Glomerular endothelial cell (primary cell): ENCODE results near the gene TMEM151B. TPM values are rescaled to one million over a fixed set of nuclear protein-coding genes. Genes with fewer than 3 reads are reported as not detected.

Source experiments
- DNase-seq: peaks from one replicate; pipeline ENCODE4 v3.0.0-alpha.2; 2011; ENCODE audit warnings: low read depth, low spot score; ENCODE audit errors: extremely low read depth
- total RNA-seq: library from RNA; depleted of rRNA; stranded (reverse); fragments of >200 nt; gene quantifications from 2 replicates; pipeline ENCODE4 v1.2.3, GENCODE V29; 2015

TMEM151B gene
- total RNA-seq, 1 donor from 2014 or later: not detected

DNA sequence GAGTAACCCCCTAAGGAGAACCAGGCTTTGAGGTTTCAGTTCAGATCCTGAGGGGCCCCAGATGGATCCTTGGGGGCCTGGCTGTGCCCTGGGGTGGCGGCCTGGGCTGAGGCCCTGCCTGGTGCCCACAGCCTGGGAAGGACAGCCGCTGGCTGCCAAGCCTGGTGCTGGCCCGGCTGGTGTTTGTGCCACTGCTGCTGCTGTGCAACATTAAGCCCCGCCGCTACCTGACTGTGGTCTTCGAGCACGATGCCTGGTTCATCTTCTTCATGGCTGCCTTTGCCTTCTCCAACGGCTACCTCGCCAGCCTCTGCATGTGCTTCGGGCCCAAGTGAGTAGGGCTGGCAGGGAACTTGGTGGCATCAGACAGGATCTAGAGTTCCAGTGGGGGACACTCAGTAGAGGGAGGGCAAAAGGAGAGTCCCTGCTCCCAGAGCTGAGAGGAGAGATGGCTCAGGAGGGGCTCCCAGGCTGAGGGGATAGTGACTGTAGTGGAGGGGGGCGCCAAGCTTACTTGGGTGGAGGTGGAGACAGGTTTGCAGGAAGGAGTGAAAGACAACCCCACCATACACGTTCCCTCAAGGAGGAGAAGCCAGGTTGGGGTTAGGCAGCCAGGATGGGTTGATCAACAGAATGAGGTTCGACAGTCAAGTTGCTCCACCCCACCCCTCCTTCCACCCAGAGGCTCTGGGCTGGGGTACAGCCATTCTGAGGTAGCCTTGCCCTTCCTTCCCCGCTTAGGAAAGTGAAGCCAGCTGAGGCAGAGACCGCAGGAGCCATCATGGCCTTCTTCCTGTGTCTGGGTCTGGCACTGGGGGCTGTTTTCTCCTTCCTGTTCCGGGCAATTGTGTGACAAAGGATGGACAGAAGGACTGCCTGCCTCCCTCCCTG is 37.3 kb upstream of the TMEM151B start:
- DNase-seq: no peak

DNA sequence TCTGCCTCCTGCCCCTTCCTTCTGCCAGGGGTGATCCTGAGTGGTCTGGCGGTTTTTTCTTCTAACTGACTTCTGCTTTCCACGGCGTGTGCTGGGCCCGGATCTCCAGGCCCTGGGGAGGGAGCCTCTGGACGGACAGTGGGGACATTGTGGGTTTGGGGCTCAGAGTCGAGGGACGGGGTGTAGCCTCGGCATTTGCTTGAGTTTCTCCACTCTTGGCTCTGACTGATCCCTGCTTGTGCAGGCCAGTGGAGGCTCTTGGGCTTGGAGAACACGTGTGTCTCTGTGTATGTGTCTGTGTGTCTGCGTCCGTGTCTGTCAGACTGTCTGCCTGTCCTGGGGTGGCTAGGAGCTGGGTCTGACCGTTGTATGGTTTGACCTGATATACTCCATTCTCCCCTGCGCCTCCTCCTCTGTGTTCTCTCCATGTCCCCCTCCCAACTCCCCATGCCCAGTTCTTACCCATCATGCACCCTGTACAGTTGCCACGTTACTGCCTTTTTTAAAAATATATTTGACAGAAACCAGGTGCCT is 36.6 kb upstream of the TMEM151B start:
- no peak for DNase-seq

DNA sequence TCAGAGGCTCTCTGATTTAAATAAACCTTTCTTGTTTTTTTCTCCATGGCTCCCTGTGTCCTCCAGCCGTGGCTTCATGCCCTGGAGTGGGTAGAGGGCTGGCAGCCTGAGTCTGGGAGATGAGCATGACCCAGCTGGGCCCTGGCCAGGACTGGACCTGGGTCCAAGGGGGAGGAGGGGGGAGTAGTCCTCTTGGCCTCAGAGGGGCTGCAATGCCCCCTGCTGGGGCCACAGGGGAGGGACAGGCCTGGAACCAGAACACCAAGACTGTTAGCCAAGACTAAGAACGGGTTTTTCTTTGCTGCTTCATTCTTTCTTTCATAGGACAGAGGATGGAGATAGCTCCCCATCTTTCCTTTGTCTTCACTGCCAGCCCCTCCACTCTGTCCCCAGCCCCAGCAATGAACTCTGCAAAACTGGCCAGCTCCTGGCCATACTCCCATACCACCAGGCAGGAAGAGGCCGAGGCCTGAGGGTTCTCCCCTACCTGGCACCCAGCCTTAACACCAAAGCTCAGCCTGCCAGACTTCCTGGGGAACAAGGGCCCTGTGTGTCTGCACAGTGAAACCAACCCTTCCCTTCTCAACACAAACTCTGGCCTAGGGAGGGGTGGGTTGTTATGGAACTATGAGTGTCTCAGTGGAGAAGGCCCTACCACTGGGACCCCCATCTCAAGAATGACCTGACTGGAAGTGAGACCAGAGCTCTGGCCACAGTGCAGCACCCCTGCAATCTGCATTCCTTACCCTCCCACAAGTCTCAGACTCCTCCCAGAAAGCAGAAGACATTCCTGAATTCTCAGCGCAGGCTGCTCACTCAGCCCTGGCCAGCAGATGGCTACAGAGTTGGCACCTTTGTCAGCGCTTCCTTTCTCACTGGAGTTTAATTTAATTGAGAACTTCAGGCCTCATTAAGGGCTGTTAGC is 35.9 kb upstream of the TMEM151B start:
- no peak for DNase-seq

DNA sequence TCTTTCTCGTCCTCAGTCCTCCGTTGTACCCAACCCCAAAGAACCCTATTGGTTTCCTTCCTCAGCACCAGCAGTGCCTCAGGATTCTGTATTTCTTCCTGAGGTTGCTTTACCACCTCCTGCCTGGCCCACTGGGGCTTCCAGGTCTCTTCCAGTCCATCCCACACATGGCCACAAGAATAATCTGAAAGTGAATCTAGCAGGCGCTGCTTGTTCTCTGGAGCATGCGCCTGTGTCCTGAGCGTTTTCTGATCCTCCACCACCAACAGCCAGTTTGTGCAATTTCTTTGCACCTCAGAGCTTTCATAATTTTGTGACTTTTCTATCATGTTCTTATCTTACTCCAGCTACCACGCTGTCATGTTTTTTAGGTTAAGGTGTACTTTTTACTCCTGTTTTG is 35.0 kb upstream of the TMEM151B start:
- no peak for DNase-seq

- DNase-seq: no peak
These were observed 34.2 kb upstream of the TMEM151B start for GRCh38 chr6:44235891-44236516.

DNA sequence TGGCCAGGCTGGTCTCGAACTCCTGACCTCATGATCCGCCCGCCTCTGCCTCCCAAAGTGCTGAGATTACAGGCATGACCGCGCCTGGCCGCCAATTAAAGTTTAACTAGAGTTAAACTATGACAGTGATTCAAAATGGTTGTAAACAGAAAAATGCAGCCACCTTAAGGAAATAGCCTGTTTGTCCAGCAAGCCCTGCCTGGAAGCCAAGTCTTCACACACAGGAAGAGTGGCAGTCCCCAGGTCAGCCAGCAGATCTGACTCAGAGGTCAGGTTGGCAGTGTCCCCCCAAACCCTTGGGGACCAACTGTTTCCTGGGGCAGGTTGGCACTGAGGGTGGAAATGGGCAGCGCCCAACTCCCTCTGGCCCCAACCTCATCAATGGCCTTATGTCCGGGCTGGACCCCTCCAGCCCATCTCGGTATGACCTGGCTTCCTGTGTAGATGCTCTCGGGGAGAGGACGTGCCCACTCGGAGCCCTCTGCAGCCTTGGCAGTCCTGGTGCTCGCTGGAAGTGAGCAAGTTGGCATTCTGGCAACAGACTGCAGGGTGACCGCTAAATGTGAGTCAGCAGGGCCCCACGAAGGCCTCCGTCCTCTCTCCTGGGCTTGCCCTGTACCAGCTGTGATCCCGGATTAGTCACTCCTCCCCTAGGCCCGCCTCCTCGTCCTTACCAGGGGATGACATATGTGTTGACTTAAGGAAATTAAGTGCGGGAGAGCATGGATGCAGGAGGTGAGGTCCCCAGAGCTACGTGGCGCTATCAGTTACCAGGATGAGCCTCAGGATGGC is 33.0 kb upstream of the TMEM151B start:
- DNase-seq: peak; percentile 87

DNA sequence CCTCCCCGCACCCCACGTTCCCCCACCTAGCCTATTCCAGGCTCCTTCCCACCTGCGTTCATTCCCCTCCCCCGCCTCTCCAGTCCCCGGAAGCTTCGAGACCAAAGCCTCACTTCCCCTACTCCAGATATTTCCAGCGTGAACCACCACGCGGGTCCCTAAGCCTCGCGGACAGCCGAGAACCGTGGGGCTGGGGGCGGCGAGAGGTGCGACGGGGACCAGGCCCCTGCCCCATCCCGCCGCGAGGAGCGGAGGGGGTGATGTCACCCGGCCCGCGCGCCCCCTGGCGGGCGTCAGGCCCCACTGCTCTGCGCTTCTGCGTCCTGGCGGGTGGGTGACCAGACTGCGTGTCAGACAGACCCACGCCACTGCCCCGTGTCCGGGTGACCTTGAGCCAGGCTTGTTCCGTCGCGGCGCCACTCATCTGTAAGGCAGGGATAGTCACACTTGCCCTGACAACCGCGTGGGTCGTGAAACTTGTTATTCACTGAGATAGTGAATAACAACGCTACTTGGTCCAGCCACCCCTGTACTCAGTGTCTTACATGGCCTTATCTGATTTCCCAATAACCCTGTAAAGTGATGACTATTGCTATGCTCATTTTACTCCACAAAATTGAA is 32.3 kb upstream of the TMEM151B start:
- no peak for DNase-seq

DNA sequence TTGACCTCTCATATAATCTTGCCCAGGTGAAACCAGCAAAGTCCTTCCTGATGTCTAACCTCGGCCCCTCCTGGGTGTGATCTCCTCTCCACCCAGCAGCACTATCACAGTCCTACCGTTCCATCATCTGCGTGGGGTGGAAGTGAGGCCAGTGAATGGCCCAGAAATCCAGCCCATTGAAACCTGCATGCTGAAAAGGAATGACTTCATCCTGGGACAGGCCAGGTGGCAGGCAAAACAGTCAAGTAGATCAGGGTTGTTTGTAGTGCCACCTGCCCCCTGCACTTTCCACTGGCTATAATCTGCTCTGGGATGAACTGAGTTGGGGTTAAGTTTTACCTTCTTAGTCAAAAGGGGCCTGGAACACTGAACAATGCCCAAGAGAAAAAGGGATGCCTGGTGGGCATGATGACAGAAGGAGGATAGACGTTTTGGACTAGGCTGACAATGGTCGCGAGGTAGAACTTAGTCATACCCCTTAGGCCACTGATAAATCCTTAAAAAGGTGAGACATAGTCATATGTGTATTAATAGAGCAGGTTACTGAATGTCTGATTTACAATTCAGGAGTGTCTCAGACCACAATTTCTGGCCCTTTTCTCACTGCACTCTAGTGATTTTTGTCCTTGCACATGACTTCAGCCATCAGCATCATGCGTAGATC is 31.4 kb upstream of the TMEM151B start:
- no peak for DNase-seq

- DNase-seq: no peak
These were observed 26.9 kb upstream of the TMEM151B start for GRCh38 chr6:44243345-44243744.

DNA sequence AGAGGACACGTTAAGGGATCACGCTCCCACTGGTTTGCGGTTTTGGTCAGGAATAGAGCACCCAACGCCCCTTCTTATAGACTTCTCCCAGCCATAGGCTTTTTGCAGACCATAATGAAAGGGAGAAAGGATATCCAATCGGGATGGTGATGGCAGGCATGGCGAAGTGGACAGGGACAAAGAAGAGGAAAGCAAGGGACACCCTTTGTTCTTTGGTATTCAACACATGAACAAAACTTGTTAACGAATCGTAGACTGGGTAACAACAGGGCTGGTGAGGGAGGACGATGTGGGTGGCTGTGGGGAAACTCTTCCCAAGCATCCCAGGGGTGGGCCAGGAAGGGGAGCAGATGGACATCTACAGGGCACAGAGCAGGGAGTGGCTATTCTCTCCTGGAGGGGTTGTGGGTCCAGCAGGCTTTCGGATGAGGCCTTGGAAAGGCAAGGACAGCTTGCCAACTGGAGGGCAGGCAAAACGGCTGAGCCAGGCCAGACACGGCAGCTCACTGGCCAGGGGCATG is 24.8 kb upstream of the TMEM151B start:
- DNase-seq: no peak

- DNase-seq: no peak
These were observed 24.2 kb upstream of the TMEM151B start for GRCh38 chr6:44245912-44246662.

- peak; percentile 81 for DNase-seq
These were observed 23.4 kb upstream of the TMEM151B start, which contains the start of gene HSP90AB1 for GRCh38 chr6:44246663-44247337. HSP90AB1 (plus strand) TSS chr6:44247101; CDS start chr6:44248630, 1,529 bp downstream.

GRCh38 chr6:44247338-44248302 is 22.6 kb upstream of the TMEM151B start:
- no peak for DNase-seq

- no peak for DNase-seq
These were observed 21.7 kb upstream of the TMEM151B start for GRCh38 chr6:44248579-44248978.

- DNase-seq: no peak
These were observed 21.0 kb upstream of the TMEM151B start for GRCh38 chr6:44249082-44249748.
